Neural crest cell (in vitro differentiated cells): ENCODE results near the gene ATP5F1B. TPM values are rescaled to one million over a fixed set of nuclear protein-coding genes. Genes with fewer than 3 reads are reported as not detected.

ENCODE experiments used
- DNase-seq: peaks from one replicate; pipeline ENCODE4 v3.0.0; 2021; ENCODE audit warnings: low read depth, mixed read lengths, low spot score
- H3K27ac Mint-ChIP-seq: one replicate; pipeline ENCODE4 v1.8.0; 2021; ENCODE audit warnings: mild to moderate bottlenecking, mixed read lengths; ENCODE audit not compliant: unreplicated experiment
- H3K27me3 Mint-ChIP-seq: 2 replicates; pipeline ENCODE4 v1.8.0; 2021; ENCODE audit warnings: low read depth, mild to moderate bottlenecking, mixed read lengths
- H3K36me3 Mint-ChIP-seq: 2 replicates; pipeline ENCODE4 v1.8.0; 2021; ENCODE audit warnings: low read depth, mild to moderate bottlenecking, mixed read lengths
- H3K4me1 Mint-ChIP-seq: 2 replicates; pipeline ENCODE4 v1.8.0; 2021; ENCODE audit warnings: mixed read lengths
- H3K4me3 Mint-ChIP-seq: one replicate; pipeline ENCODE4 v1.8.0; 2021; ENCODE audit warnings: mild to moderate bottlenecking, mixed read lengths
- H3K9me3 Mint-ChIP-seq: 2 replicates; pipeline ENCODE4 v1.8.0; 2021; ENCODE audit warnings: mixed read lengths
- total RNA-seq: library from RNA; stranded (reverse); gene quantifications from 2 replicates; pipeline ENCODE4 v1.2.1, GENCODE V29; 2021
- TF ChIP-seq, protein P1 (sequence below): fragments of 200-600 bp; sonication (generic); conservative IDR thresholded peaks from 2 replicates; pipeline ENCODE4 v1.5.0; 2021; ENCODE audit warnings: antibody characterized with exemption, mild to moderate bottlenecking

Gene ATP5F1B
- total RNA-seq, 1 donor from 2014 or later, result 651 TPM

DNA sequence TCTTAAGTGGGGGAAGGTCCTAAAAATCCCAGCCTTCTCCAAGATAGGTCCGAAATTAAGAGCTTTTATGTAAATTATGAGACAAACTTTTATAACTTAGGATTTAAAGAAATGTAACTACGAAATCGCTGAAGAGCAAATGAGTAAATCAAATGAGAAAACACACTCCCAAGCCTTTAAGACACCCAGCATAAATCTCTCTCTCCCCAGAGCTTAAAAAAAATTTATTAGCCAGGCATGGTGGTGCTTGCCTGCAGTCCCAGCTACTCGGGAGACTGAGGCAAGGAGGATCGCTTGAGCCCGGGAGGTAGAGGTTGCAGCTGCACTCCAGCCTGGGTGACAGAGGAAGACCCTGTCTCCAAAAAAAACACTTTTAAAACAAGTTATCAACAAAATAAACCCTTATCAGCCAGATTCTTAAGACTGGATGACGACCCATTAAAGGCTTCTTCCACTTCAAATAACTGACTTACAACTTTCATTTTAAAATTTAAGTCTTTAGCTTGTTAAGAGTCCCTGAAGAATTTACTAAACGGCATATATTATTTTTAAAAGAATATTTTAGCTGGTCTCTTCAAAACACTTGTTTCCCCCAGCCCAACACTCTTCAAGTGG, 39.1 kb upstream of the ATP5F1B start:
- DNase-seq, result no peak
- TF ChIP-seq, protein P1, sequence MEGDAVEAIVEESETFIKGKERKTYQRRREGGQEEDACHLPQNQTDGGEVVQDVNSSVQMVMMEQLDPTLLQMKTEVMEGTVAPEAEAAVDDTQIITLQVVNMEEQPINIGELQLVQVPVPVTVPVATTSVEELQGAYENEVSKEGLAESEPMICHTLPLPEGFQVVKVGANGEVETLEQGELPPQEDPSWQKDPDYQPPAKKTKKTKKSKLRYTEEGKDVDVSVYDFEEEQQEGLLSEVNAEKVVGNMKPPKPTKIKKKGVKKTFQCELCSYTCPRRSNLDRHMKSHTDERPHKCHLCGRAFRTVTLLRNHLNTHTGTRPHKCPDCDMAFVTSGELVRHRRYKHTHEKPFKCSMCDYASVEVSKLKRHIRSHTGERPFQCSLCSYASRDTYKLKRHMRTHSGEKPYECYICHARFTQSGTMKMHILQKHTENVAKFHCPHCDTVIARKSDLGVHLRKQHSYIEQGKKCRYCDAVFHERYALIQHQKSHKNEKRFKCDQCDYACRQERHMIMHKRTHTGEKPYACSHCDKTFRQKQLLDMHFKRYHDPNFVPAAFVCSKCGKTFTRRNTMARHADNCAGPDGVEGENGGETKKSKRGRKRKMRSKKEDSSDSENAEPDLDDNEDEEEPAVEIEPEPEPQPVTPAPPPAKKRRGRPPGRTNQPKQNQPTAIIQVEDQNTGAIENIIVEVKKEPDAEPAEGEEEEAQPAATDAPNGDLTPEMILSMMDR, result no peak
- H3K27ac Mint-ChIP-seq, result no peak overlapping the region
- H3K27me3 Mint-ChIP-seq, result peaks cover 2% of the 10 kb centered on the region
- peaks cover 37% of the 10 kb centered on the region for H3K4me1 Mint-ChIP-seq
- peaks cover 25% of the 10 kb centered on the region for H3K36me3 Mint-ChIP-seq
- H3K4me3 Mint-ChIP-seq, result peak overlapping the region; percentile 100
- H3K9me3 Mint-ChIP-seq, result no peaks in the 10 kb centered on the region

DNA sequence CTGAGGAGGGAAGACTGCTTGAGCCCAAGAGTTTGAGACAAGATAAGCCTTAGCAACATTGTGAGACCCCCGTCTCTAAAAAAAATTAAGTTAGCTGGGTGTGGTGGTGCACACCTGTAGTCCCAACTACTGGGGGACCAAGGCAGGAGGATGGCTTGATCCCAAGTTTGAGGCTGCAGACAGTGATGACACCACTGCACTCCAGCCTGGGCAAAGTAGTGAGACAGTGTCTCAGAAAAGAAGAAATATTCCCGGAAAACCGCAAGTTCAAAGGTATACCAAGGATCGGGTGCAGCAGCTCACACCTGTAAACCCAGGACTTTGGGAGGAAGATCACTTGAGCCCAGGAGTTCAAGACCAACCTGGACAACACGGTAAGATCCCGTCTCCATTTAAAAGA, 36.5 kb upstream of the ATP5F1B start:
- H3K36me3 Mint-ChIP-seq, result peaks cover 25% of the 10 kb centered on the region
- peak overlapping the region; percentile 57 for H3K4me3 Mint-ChIP-seq
- TF ChIP-seq, protein P1, result no peak
- H3K27ac Mint-ChIP-seq, result no peak overlapping the region
- H3K4me1 Mint-ChIP-seq, result peaks cover 39% of the 10 kb centered on the region
- H3K9me3 Mint-ChIP-seq, result no peaks in the 10 kb centered on the region
- no peak for DNase-seq
- no peaks in the 10 kb centered on the region for H3K27me3 Mint-ChIP-seq

DNA sequence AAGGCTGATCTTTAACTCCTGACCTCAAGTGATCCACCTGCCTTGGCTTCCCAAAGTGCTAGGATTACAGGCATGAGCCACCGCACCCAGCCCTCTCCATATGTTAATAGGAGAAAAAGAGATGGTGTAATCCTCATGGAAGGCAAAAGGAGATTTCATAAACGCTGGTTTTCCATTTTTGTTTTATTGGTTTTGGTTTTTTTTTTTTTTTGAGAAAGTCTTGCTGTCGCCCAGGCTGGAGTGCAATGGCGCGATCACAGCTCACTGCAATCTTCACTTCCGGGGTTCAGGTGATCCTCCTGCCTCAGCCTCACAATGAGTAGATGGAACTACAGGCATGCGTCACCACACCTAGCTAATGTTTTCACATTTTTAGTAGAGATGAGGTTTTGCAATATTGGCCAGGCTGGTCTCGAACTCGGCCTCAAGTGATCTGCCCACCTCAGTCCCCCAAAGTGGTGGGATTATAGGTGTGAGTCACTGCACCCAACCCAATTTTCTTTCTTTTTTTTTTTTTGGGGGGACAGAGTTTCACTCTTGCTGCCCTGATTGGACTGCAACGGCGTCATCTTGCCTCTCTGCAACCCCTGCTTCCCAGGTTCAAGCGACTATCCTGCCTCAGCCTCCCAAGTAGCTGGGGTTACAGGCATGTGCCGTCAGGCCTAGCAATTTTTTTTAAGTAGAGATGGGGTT, 34.2 kb upstream of the ATP5F1B start:
- Mint-ChIP-seq H3K9me3 (no peaks in the 10 kb centered on the region), H3K4me1 (peaks cover 36% of the 10 kb centered on the region), H3K27ac (no peak overlapping the region), H3K36me3 (peaks cover 18% of the 10 kb centered on the region), H3K27me3 (no peaks in the 10 kb centered on the region), H3K4me3 (peak overlapping the region; percentile 12)
- DNase-seq, result no peak
- TF ChIP-seq, protein P1, result no peak

DNA sequence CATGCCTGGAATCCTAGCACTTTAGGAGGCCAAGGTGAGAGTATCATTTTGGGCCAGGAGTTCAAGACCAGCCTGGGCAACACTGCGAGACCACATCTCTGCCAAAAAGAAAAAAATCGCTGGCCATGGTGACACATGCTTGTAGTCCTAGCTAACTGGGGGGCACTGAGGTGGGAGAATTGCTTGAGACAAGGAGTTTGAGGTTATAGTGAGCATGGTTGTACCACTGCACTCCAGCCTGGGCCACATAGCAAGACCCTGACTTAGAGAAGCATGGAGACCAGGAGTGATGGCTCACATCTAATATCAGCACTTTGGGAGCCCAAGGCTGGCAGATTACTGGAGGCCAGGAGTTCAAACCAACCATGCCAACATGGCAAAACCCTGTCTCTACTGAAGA, 33.1 kb upstream of the ATP5F1B start:
- Mint-ChIP-seq H3K27ac (no peak overlapping the region), H3K4me1 (peaks cover 27% of the 10 kb centered on the region), H3K4me3 (peak overlapping the region; percentile 71), H3K27me3 (no peaks in the 10 kb centered on the region), H3K9me3 (no peaks in the 10 kb centered on the region), H3K36me3 (peaks cover 6% of the 10 kb centered on the region)
- TF ChIP-seq, protein P1, result no peak
- no peak for DNase-seq

DNA sequence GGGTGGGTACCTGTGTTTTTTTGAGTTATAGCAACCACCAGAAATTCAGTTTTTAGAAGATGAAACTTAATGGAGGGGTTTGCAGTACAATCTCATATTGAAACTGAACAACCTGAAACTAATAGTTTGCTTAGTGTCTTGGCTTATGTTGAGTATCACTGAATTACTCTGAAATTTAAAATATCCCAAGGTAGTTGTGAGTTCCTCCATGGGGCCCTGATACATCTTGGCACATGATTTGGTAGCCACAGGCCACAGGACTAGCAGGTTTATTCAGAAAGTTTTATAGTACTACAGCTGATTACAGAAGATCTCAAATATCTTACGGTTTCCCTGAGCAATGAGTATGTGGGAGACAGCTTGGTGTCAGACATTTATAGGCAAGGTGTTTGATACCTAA, 31.9 kb upstream of the ATP5F1B start:
- Mint-ChIP-seq H3K27me3 (no peaks in the 10 kb centered on the region), H3K9me3 (no peaks in the 10 kb centered on the region), H3K36me3 (peaks cover 5% of the 10 kb centered on the region), H3K4me1 (peaks cover 26% of the 10 kb centered on the region), H3K4me3 (no peak overlapping the region), H3K27ac (no peak overlapping the region)
- DNase-seq, result no peak
- TF ChIP-seq, protein P1, result no peak
